Stomach (tissue), 4 donors: ENCODE measurements around the gene PRSS38.

Experiments
- CTCF ChIP-seq, 7 experiments: fragments of 450-650 bp in 4 of 7; fragments of 200-600 bp in 3 of 7; sonication (generic) in 3 of 7; IDR thresholded peaks; one replicate each; pipeline ENCODE4 v1.5.1; 2016 to 2019; ENCODE audit warnings: antibody characterized with exemption in 7 of 7, control low read depth in 2 of 7, mild to moderate bottlenecking in 1 of 7
- EP300 ChIP-seq: sonication (generic); formaldehyde crosslinking; IDR thresholded peaks from one replicate; pipeline ENCODE4 v1.6.1; 2017; ENCODE audit warnings: antibody characterized with exemption
- POLR2A ChIP-seq, 4 donors: fragments of 450-650 bp; IDR thresholded peaks; one replicate each; pipeline ENCODE4 v1.6.1; 2016; ENCODE audit warnings: antibody characterized with exemption in 4 of 4, control low read depth in 2 of 4, mild to moderate bottlenecking in 1 of 4, moderate library complexity in 1 of 4
- POLR2AphosphoS5 ChIP-seq, 3 donors: sonication (generic); formaldehyde crosslinking; IDR thresholded peaks; one replicate each; pipeline ENCODE4 v1.6.1; 2016; ENCODE audit warnings: antibody characterized with exemption in 3 of 3

DNA sequence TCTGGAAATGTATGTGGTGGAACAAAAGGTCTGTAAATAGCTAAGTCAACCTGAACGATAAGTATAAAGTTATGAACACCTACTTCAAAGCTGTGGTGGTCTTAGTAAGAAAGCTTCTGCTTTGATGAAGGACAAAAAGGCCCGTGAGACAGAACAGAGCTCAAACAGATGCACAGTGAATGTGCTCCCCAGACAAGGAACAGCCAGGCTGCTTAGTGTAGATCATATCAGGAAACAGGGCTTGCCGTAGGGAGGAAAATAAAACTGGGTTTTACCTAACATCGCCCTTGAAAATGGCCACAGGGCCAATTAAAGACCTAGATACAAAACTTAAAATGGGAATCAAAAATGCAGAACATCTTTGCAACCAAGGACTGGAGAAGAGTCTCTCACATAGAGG is 40.2 kb downstream of the PRSS38 start:
- no peak for TF ChIP-seq POLR2AphosphoS5 (IDR thresholded peaks at IDR 0.05)
- no peak for TF ChIP-seq CTCF (IDR thresholded peaks at IDR 0.05)
- no peak for TF ChIP-seq POLR2A (IDR thresholded peaks at IDR 0.05)
- TF ChIP-seq EP300 = no peak
